ENCODE data around the gene TICRR. TPM values are rescaled to one million over a fixed set of nuclear protein-coding genes. Genes with fewer than 3 reads are reported as not detected.
A peak's percentile ranks its signal among the peaks of the same experiment; 100 is the strongest.

The TICRR gene
- total and polyA plus RNA-seq, 2 of the 13 experiments (the other 11 are each of a cell fraction or from before 2014, with no cell fraction given): 4.1 to 14.3 TPM

DNA sequence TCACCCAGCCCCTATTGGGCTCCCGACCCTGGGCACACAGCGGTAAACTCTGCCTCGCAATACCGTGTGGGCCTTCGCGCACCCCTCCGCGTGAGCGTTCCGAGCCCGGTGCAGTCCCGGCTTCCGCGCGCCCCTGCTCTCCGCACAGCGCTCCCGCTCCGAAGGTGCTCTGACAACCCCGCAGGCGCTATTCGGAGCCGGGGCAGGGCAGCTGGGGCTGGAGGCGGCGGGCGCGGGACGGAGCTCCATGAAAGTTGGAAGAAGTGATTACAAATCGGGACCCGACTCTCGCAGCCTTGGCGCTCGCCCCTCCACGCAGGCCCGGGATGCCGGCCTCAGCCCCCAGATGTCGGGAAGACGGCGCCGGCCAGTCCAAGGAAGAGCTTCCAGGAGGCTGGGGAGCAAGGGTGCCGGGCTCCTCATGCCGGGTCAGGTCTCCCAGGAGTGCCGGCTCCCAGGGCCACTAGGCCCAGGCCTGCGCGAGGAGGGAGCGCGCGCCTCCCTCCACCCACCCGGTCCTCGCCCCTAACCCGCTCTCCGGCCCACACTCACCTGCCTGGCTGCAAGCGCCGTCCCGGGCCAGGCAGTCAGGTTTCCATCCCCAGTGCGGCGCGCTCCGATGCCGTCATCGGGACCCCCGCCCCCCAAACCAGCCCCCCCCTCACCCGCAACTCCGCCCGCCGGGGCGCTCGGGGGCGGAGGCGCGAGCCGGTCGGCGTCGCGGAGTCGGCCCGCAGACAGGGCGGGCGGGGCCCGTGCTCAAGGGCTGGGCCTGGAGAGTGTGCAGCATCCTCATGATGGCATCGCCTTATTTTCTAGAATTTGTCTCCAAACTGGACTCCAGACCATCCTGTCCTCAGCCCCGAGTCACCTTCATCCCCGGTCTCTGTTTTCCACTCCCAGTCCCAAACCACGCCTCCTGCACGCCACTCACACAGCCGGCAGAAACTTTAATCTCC is 79.9 kb downstream of the TICRR start, which contains the start of gene KIF7 (continued):
- TF ChIP-seq KMT2B (CRISPR knock-in tag; IDR thresholded peaks at IDR 0.05) (no peak), ZNF674 (CRISPR knock-in tag; IDR thresholded peaks at IDR 0.05; ENCODE audit: low read depth) (no peak), TEAD2 (CRISPR knock-in tag; IDR thresholded peaks at IDR 0.05) (no peak), CREB1 (IDR thresholded peaks at IDR 0.05) (peak; percentile 41; the same call in 1 of the 2 replicates), CREB1 (CRISPR knock-in tag; IDR thresholded peaks at IDR 0.05) (no peak), ZMAT3 (CRISPR knock-in tag; conservative IDR thresholded peaks at IDR 0.05) (no peak), RFXAP (CRISPR knock-in tag; IDR thresholded peaks at IDR 0.05; ENCODE audit: borderline replicate concordance) (no peak), ZNF484 (CRISPR knock-in tag; IDR thresholded peaks at IDR 0.05; ENCODE audit: borderline replicate concordance, low read depth) (no peak), GTF2F1 (IDR thresholded peaks at IDR 0.05; ENCODE audit: low read length) (no peak), AKAP8 (CRISPR knock-in tag; IDR thresholded peaks at IDR 0.05) (no peak), ZSCAN22 (CRISPR knock-in tag; IDR thresholded peaks at IDR 0.05) (no peak), POLR2AphosphoS5 (IDR thresholded peaks at IDR 0.05; ENCODE audit: low read depth, low read length) (0 out of 2 replicates have a peak, but pooled peaks have one; percentile 27), ZSCAN31 (CRISPR knock-in tag; IDR thresholded peaks at IDR 0.05; ENCODE audit: low read depth) (no peak), BORCS8-MEF2B (CRISPR knock-in tag; IDR thresholded peaks at IDR 0.05) (peak; percentile 56; the same call in 1 of the 2 replicates), CBX1 (IDR thresholded peaks at IDR 0.05; ENCODE audit: low read depth) (no peak), PHF8 (CRISPR knock-in tag; IDR thresholded peaks at IDR 0.05) (peak; percentile 69), TBX2 (CRISPR knock-in tag; IDR thresholded peaks at IDR 0.05; ENCODE audit: borderline replicate concordance) (0 out of 2 replicates have a peak, but pooled peaks have one; percentile 46)
- TF ChIP-seq, protein P1, sequence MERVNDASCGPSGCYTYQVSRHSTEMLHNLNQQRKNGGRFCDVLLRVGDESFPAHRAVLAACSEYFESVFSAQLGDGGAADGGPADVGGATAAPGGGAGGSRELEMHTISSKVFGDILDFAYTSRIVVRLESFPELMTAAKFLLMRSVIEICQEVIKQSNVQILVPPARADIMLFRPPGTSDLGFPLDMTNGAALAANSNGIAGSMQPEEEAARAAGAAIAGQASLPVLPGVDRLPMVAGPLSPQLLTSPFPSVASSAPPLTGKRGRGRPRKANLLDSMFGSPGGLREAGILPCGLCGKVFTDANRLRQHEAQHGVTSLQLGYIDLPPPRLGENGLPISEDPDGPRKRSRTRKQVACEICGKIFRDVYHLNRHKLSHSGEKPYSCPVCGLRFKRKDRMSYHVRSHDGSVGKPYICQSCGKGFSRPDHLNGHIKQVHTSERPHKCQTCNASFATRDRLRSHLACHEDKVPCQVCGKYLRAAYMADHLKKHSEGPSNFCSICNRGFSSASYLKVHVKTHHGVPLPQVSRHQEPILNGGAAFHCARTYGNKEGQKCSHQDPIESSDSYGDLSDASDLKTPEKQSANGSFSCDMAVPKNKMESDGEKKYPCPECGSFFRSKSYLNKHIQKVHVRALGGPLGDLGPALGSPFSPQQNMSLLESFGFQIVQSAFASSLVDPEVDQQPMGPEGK (CRISPR knock-in tag; IDR thresholded peaks at IDR 0.05): peak; percentile 96
- TF ChIP-seq, protein P2, sequence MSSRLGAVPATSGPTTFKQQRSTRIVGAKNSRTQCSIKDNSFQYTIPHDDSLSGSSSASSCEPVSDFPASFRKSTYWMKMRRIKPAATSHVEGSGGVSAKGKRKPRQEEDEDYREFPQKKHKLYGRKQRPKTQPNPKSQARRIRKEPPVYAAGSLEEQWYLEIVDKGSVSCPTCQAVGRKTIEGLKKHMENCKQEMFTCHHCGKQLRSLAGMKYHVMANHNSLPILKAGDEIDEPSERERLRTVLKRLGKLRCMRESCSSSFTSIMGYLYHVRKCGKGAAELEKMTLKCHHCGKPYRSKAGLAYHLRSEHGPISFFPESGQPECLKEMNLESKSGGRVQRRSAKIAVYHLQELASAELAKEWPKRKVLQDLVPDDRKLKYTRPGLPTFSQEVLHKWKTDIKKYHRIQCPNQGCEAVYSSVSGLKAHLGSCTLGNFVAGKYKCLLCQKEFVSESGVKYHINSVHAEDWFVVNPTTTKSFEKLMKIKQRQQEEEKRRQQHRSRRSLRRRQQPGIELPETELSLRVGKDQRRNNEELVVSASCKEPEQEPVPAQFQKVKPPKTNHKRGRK (CRISPR knock-in tag; IDR thresholded peaks at IDR 0.05): no peak
- TF ChIP-seq, protein P3, sequence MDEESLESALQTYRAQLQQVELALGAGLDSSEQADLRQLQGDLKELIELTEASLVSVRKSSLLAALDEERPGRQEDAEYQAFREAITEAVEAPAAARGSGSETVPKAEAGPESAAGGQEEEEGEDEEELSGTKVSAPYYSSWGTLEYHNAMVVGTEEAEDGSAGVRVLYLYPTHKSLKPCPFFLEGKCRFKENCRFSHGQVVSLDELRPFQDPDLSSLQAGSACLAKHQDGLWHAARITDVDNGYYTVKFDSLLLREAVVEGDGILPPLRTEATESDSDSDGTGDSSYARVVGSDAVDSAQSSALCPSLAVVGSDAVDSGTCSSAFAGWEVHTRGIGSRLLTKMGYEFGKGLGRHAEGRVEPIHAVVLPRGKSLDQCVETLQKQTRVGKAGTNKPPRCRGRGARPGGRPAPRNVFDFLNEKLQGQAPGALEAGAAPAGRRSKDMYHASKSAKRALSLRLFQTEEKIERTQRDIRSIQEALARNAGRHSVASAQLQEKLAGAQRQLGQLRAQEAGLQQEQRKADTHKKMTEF (CRISPR knock-in tag; IDR thresholded peaks at IDR 0.05): no peak; the same call in 1 of the 2 replicates
- TF ChIP-seq, protein P4, sequence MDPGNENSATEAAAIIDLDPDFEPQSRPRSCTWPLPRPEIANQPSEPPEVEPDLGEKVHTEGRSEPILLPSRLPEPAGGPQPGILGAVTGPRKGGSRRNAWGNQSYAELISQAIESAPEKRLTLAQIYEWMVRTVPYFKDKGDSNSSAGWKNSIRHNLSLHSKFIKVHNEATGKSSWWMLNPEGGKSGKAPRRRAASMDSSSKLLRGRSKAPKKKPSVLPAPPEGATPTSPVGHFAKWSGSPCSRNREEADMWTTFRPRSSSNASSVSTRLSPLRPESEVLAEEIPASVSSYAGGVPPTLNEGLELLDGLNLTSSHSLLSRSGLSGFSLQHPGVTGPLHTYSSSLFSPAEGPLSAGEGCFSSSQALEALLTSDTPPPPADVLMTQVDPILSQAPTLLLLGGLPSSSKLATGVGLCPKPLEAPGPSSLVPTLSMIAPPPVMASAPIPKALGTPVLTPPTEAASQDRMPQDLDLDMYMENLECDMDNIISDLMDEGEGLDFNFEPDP (CRISPR knock-in tag; conservative IDR thresholded peaks at IDR 0.05): no peak
- TF ChIP-seq, protein P5, sequence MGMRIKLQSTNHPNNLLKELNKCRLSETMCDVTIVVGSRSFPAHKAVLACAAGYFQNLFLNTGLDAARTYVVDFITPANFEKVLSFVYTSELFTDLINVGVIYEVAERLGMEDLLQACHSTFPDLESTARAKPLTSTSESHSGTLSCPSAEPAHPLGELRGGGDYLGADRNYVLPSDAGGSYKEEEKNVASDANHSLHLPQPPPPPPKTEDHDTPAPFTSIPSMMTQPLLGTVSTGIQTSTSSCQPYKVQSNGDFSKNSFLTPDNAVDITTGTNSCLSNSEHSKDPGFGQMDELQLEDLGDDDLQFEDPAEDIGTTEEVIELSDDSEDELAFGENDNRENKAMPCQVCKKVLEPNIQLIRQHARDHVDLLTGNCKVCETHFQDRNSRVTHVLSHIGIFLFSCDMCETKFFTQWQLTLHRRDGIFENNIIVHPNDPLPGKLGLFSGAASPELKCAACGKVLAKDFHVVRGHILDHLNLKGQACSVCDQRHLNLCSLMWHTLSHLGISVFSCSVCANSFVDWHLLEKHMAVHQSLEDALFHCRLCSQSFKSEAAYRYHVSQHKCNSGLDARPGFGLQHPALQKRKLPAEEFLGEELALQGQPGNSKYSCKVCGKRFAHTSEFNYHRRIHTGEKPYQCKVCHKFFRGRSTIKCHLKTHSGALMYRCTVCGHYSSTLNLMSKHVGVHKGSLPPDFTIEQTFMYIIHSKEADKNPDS (CRISPR knock-in tag; IDR thresholded peaks at IDR 0.05): no peak
